Gastrocnemius medialis (tissue), 4 donors: ENCODE results near the gene DUSP22.

ENCODE experiments used
- CTCF ChIP-seq, 5 experiments: fragments of 450-650 bp in 3 of 5; fragments of 200-600 bp in 2 of 5; sonication (generic) in 2 of 5; IDR thresholded peaks in 4 of 5; conservative IDR thresholded peaks in 1 of 5; 1 replicate in 4 of 5; 2 replicates in 1 of 5; pipeline ENCODE4 v1.5.1; 2016 to 2019; ENCODE audit warnings: antibody characterized with exemption in 5 of 5, mild to moderate bottlenecking in 3 of 5, moderate library complexity in 3 of 5
- POLR2A ChIP-seq, 2 donors: fragments of 450-650 bp; IDR thresholded peaks; one replicate each; pipeline ENCODE4 v1.6.1; 2017; ENCODE audit warnings: antibody characterized with exemption in 2 of 2, mild to moderate bottlenecking in 2 of 2, moderate library complexity in 2 of 2

GRCh38 chr6:379410-380181, 87.3 kb downstream of the DUSP22 start:
- TF ChIP-seq CTCF (IDR thresholded peaks at IDR 0.05 in 4 of 5, conservative IDR thresholded peaks at IDR 0.05 in 1 of 5) (no peak), POLR2A (IDR thresholded peaks at IDR 0.05) (no peak)
